BJ (cell line): Measurements from ENCODE around the gene HPS1. TPM values are rescaled to one million over a fixed set of nuclear protein-coding genes. Genes with fewer than 3 reads are reported as not detected.

Experiments used
- CTCF ChIA-PET: fragments of 350-600 bp; formaldehyde crosslinking; extraction: SDS; loops from one replicate; lab custom pipeline; 2021; ENCODE audit warnings: antibody characterized with exemption, inconsistent platforms; lab: Yijun Ruan, JAX
- POLR2A ChIA-PET: fragments of 300-600 bp; sonication (Branson Sonifier 250); formaldehyde crosslinking; extraction: SDS; loops from one replicate; lab custom pipeline; 2021; ENCODE audit warnings: antibody characterized with exemption; lab: Charles Lee
- DNase-seq: peaks from one replicate; pipeline ENCODE4 v3.0.0-alpha.2; 2011; ENCODE audit warnings: low read depth
- H3K27me3 ChIP-seq: 2 replicates; pipeline ENCODE4 v1.6.0; 2011; ENCODE audit warnings: low read length; ENCODE audit not compliant: control insufficient read depth, insufficient read depth
- H3K36me3 ChIP-seq: 2 replicates; pipeline ENCODE4 v1.5.1; 2011; ENCODE audit warnings: low read length; ENCODE audit not compliant: control insufficient read depth, insufficient read depth
- H3K4me3 ChIP-seq: 2 replicates; pipeline ENCODE4 v1.5.1; 2011; ENCODE audit warnings: low read depth, mild to moderate bottlenecking, control low read depth, low read length
- polyA plus RNA-seq: library from polyadenylated mRNA; depleted of rRNA; stranded (reverse); fragments of >200 nt; gene quantifications from 2 replicates; pipeline ENCODE4 v1.2.3, GENCODE V29; 2011
- TF ChIP-seq, protein P1 (sequence below): IDR thresholded peaks from 2 replicates; pipeline ENCODE4 v1.5.1; 2011; ENCODE audit warnings: low read depth, mild to moderate bottlenecking, control low read depth, inconsistent platforms, low read length, moderate library complexity; ENCODE audit not compliant: insufficient read depth

The HPS1 gene
- polyA plus RNA-seq, 1 experiment, result 88.8 TPM

DNA sequence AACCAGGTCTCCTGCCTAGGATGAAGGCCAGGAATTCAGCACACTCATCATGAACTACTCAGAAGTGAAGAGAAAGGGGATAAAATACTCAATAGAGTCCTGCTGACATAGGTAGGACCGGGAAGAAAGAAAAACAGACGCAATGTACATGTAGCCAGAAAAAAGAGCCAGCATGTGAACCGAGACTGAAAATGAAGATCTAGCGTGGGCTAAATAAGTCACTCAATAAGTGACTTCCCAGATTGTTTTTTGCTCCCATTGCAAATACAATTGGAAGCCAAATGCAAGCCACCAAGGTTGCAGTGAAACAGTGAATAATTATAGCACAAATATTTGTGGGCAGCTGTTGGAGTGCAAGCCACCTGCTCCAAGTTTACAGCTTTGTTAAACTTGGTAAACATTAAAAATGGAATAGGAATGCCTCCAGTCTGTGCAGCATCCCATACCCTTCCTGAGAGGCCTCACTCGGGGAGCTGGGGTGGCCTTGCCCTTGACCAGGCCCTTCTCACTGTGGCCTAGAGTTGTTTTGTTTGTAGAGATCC lies 34.7 kb upstream of the HPS1 start:
- no peaks in the 10 kb centered on the region for H3K27me3 ChIP-seq
- ChIA-PET POLR2A (no interaction called here), CTCF (interaction anchor here (0.6 to 1.7 kb wide), 3 partner anchors 14 to 23 kb away, joined by 3 to 5 read pairs (median 3); no protein-coding TSS in a partner anchor)
- TF ChIP-seq, protein P1, sequence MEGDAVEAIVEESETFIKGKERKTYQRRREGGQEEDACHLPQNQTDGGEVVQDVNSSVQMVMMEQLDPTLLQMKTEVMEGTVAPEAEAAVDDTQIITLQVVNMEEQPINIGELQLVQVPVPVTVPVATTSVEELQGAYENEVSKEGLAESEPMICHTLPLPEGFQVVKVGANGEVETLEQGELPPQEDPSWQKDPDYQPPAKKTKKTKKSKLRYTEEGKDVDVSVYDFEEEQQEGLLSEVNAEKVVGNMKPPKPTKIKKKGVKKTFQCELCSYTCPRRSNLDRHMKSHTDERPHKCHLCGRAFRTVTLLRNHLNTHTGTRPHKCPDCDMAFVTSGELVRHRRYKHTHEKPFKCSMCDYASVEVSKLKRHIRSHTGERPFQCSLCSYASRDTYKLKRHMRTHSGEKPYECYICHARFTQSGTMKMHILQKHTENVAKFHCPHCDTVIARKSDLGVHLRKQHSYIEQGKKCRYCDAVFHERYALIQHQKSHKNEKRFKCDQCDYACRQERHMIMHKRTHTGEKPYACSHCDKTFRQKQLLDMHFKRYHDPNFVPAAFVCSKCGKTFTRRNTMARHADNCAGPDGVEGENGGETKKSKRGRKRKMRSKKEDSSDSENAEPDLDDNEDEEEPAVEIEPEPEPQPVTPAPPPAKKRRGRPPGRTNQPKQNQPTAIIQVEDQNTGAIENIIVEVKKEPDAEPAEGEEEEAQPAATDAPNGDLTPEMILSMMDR, result no peak
- H3K36me3 ChIP-seq, result no peaks in the 10 kb centered on the region
- H3K4me3 ChIP-seq, result no peak overlapping the region
- DNase-seq, result peak; percentile 25

DNA sequence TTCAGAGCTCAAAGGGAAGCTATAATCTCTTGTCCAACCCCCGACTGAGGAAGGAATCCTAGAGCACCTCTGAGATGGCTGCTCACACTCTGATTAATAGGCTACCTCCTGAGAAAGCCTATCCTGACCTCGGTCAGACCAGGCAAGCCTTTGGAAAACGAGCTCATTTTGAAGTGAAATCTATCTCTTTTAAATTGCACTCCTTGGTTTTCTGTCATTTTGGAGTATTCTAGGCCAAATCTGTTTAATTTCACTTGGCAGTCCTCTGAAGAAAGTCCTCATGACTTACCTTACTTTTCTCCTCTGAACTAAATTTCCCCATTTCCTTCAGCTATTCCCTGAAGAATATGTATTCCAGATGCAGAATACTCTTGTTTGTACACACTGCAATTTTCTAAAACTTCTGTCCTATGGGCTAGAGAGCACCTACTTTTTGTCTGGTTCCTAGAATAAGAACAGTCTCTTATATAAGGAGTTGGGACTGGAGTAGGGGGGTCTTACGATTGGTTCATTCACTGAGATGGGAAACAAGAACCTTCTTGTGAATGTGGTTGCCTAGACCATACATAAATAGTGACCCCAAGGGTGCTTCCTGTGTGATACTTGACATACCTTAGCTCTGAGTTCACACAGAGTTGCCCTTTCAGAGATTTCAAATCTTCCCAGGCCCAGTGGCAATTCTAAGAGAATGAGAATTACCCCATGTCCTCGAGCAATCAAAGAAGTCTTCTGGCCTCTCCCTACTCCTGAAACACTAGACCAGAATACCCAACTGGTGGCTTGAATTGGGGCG lies 31.9 kb upstream of the HPS1 start:
- DNase-seq, result no peak
- TF ChIP-seq, protein P1, result no peak
- POLR2A ChIA-PET, result no interaction called here
- H3K27me3 ChIP-seq, result no peaks in the 10 kb centered on the region
- no peaks in the 10 kb centered on the region for H3K36me3 ChIP-seq
- H3K4me3 ChIP-seq, result no peak overlapping the region
- CTCF ChIA-PET, result interaction anchor here (0.7 to 2.6 kb wide), 5 partner anchors 10 to 185 kb away, joined by 3 to 19 read pairs (median 3); no protein-coding TSS in a partner anchor

DNA sequence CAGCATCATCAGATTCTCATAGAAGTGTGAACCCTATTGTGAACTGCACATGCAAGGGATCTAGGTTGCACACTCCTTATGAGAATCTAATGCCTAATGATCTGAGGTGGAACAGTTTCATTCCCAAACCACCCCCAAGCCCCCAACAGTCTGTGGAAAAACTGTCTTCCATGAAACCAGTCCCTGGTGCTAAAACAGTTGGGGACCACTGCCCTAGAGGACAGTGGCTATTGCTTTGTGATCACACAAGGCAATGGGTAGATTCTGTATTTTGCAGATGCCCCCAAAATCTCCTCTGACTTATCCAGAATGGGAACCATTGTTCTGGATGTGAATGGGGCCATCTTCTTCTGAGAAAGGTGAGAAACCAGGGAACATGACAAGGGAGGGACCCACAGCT lies 31.1 kb upstream of the HPS1 start:
- TF ChIP-seq, protein P1, result no peak
- Histone ChIP-seq H3K36me3 (no peaks in the 10 kb centered on the region), H3K27me3 (no peaks in the 10 kb centered on the region), H3K4me3 (no peak overlapping the region)
- DNase-seq, result no peak
- CTCF ChIA-PET, result interaction anchor here (0.6 to 0.8 kb wide), 2 partner anchors 11 to 936 kb away, joined by 3 read pairs; no protein-coding TSS in a partner anchor
- POLR2A ChIA-PET, result no interaction called here

DNA sequence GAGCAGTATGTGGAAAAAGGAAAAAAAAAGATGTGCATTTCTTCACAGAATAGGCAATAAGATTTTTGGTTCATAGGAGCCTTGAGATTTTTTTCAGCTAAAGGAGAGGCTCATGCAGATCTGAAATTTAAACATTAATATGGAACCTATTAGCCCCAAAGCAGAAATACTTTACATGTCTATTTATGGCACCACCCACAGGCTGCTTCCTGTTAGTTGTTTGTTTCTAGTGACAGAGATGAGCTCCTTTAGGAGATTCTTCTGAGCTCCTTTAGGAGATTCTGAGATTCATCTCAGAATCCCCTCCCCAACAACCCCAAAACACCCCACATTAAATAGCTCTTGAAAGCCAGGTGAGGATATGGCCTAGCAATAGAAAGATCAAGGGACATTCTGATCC lies 27.9 kb upstream of the HPS1 start:
- H3K4me3 ChIP-seq, result no peak overlapping the region
- ChIA-PET CTCF (interaction anchor here (0.7 to 1.1 kb wide), 4 partner anchors 10 to 771 kb away, joined by 3 to 4 read pairs (median 3); no protein-coding TSS in a partner anchor), POLR2A (no interaction called here)
- TF ChIP-seq, protein P1, result no peak
- no peak for DNase-seq
- H3K27me3 ChIP-seq, result no peaks in the 10 kb centered on the region
- H3K36me3 ChIP-seq, result no peaks in the 10 kb centered on the region

DNA sequence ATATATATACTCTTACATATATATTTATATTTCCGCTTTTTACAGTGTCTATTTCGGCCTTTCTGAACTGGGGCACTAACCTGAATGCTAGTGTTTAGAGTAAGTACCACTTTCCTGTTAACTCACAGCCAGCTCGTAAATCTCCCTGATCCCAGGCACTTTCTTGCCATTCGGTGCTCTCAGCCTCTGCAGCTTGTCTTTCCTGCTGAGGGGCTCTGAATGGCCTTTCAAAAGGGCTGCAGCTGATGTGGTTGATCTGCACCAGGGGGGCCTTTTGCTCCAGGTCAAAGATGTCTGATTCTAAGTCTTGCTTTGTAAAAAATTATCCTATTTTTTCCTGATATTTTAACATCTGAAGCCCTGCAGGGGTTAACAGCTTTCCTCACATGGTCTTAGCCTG lies 25.5 kb upstream of the HPS1 start:
- ChIA-PET CTCF (interaction anchor here (0.9 kb wide), 1 partner anchor 46 kb away, joined by 3 read pairs; no protein-coding TSS in a partner anchor), POLR2A (no interaction called here)
- Histone ChIP-seq H3K4me3 (no peak overlapping the region), H3K36me3 (no peaks in the 10 kb centered on the region), H3K27me3 (no peaks in the 10 kb centered on the region)
- TF ChIP-seq, protein P1, result no peak
- no peak for DNase-seq
